Gastroesophageal sphincter (tissue), 3 donors: Measurements from ENCODE around the gene CHRM2.

ENCODE experiments used
- POLR2A ChIP-seq, 2 donors: fragments of 450-650 bp; IDR thresholded peaks; one replicate each; pipeline ENCODE4 v1.6.1; 2017; ENCODE audit warnings: antibody characterized with exemption in 2 of 2, mild to moderate bottlenecking in 2 of 2, moderate library complexity in 1 of 2
- TF ChIP-seq, protein P1 (sequence below), 4 experiments: fragments of 200-600 bp in 2 of 4; fragments of 450-650 bp in 2 of 4; sonication (generic) in 1 of 4; IDR thresholded peaks; one replicate each; pipeline ENCODE4 v1.5.1; 2017 to 2019; ENCODE audit warnings: antibody characterized with exemption in 4 of 4, mild to moderate bottlenecking in 2 of 4, moderate library complexity in 2 of 4

- TF ChIP-seq POLR2A (IDR thresholded peaks at IDR 0.05): no peak
- TF ChIP-seq, protein P1, sequence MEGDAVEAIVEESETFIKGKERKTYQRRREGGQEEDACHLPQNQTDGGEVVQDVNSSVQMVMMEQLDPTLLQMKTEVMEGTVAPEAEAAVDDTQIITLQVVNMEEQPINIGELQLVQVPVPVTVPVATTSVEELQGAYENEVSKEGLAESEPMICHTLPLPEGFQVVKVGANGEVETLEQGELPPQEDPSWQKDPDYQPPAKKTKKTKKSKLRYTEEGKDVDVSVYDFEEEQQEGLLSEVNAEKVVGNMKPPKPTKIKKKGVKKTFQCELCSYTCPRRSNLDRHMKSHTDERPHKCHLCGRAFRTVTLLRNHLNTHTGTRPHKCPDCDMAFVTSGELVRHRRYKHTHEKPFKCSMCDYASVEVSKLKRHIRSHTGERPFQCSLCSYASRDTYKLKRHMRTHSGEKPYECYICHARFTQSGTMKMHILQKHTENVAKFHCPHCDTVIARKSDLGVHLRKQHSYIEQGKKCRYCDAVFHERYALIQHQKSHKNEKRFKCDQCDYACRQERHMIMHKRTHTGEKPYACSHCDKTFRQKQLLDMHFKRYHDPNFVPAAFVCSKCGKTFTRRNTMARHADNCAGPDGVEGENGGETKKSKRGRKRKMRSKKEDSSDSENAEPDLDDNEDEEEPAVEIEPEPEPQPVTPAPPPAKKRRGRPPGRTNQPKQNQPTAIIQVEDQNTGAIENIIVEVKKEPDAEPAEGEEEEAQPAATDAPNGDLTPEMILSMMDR (IDR thresholded peaks at IDR 0.05): no peak
Measured at GRCh38 chr7:136859803-136860202, 8.6 kb upstream of the CHRM2 start.
